GM21786 (cell line): ENCODE data around the gene MYO3B.
"Not testable (repeated sequence)": the region's sequence is repeated elsewhere in the genome, so short reads cannot be mapped to it uniquely, and the experiment has no call there.

Experiments
- ATAC-seq: cut with Tn5 transposase; IDR thresholded peaks from one replicate; pipeline ENCODE4 v1.9.1; 2021; ENCODE audit not compliant: unreplicated experiment

The MYO3B gene

DNA sequence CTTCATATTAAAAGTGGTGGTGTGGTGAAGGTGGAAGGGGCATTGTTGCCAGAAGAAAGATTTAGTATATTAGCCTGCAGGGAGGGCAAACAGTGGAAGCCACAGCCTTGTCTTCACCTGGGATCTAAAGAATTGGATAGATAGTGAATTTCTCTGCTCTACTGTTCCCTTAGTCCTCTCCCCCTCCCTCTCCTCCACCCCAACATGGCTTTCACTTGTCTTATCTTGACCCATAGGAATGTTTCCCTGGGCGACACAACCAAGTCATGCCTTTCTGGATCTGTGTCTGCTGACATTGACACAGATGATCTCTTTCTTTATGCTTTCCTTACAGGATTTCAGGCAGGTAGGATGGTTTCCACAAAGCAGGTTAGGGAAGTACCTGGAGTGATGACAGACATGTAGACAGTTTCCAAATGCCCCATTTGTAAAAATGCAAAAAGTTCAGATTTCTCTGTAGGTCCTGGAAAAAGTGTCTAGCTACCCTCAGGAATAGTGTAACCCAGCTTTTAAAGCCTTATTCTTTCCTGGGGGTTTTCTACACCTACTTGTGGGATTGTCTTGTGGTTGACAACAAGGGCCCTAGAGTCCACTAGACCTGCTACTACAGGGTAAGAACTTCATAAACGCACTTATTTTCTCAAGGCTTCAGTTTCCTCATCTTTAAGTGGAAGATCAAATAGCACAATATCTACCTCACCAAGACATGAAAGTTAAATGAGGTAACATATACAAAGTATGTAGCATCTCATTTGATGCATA lies 353.0 kb downstream of the MYO3B start:
- no peak for ATAC-seq

DNA sequence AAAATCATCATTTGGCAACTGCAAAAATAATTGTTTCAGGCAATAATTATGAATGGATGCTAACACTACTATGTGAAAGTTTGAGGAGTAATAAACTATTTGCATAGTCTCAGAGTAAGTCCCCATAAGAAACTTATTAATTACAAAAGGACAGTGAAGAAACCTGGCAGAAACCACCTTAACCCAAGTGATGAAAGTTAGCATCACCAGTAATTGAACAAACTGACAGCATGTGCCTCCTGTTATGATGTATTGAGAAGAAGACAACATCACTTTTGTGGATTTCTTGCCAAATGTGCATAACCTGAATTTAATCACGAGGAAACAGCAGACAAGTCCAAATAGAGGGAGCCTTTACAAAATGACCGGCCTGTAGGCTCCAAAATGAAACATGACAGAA lies 353.9 kb downstream of the MYO3B start:
- no peak for ATAC-seq

DNA sequence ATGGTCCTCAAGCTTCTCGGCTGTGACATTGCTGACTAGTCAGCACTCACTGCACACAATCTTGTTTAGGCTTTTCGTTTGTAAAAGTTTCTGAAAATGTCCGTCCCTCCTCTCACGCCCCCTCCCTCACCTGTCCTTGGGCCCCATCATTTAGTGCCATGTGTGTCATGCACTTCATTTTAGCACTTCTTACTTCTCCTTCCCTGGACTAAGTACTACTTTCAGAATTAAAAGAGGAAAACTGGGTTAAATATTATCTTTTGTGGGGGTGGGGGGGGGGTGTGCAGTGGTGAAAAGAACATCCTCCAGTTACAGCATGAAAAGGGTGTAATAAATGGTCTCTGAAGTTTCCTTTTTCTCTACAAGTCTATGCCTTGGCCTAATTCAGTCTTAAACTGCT lies 355.2 kb downstream of the MYO3B start:
- peak; percentile 66 for ATAC-seq

DNA sequence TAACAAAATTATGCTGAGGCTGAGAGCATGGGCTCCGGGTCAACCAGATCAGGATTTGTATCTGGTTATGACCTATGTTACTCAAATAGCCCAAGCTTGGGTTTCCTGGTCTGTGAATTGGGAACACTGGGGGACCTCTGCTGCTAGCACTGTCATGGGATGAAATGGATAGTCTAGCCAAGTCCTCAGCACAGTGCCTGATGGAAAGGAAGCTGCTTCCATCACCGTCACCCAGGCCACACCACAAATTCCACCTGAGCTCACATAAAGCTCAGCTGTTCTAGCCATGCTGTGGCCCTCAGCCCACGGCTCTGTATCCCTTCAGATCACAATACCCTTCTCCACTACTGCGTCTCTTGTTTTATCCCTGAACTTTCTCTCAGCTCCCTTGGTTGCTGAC lies 357.6 kb downstream of the MYO3B start:
- ATAC-seq, result no peak

DNA sequence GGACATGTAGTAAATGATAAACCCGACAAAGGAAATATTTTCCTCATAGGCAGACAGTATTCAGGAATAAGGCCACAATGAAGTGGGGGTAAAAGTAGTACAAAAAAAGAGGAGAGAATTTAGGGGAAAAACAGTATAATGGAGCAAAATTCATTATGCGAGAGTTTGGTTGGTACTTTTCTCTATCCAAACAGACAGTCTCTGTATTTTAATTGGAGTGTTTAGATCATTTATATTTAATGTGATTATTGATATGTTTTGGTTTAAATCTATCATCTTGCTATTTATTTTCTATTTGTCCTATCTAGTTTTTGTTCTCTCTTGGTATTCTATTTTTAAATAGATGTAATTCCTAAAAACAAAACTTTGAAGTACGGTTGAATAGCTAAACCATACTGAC lies 366.9 kb downstream of the MYO3B start:
- no peak for ATAC-seq

DNA sequence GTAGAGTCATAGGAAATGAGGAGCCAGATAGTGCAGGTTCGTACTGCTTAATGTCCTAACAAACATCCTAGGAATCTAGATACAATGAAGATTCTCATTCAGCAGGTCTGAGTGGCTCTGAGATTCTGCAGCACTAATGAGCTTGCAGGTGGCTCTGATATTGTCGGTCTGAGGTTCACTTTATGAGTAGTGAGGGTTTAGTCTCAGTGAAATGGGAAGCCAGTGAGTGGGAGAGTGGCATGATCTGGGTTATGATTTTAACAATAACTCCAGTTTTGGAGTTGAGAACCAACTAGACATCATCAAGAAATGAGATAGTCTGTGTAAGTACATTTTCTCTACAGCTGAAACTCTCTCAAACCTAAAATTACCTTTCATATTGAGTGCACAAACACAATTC lies 370.4 kb downstream of the MYO3B start:
- no peak for ATAC-seq

DNA sequence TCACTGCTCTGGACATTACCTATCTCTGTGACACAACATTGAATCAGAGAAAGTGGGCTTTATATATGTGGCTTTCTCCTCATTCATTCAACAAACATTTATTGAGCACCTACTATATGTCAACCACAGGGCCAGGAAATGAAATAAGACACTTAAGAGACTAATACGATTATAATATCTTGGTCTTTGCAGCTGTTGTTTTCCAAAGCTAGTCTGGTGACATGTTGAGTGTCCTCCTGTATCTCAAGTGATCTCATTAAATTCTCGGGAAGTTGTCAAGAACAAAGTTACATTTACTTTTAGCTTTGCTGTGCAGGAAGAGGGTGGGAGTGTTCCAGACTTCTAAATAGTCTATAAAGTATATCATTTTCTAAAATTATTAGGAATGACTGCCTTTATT lies 372.6 kb downstream of the MYO3B start:
- no peak for ATAC-seq

DNA sequence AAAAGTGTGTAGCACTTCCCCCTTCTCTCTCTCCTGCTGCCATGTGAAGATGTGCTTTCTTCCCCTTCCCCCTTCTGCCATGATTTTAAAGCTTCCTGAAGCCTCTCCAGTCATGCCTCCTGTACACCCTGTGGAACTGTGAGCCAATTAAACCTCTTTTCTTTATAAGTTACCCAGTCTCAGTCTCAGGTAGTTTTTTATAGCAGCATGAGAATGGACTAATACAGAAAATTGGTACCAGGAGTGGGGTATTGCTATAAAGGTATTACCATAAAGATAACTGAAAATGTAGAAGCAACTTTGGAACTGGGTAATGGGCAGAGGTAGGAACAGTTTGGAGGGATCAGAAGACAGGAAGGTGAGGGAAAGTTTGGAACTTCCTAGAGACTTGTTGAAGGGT lies 374.0 kb downstream of the MYO3B start:
- not testable (repeated sequence) for ATAC-seq

DNA sequence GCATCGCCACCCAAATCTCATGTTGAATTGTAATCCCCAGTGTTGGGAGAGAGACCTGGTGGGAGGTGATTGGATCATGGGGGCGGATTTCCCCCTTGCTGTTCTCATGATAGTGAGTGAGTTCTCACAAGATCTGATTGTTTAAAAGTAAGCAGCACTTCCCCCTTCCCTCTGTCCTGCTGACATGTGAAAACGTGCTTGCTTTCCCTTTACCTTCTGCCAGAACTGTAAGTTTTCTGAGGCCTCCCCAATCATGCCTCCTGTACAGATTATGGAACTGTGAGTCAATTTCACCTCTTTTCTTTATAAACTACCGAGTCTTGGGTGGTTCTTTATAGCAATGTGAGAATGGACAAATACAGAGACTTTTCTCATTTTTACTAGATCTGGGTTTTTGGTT lies 375.8 kb downstream of the MYO3B start:
- no peak for ATAC-seq

DNA sequence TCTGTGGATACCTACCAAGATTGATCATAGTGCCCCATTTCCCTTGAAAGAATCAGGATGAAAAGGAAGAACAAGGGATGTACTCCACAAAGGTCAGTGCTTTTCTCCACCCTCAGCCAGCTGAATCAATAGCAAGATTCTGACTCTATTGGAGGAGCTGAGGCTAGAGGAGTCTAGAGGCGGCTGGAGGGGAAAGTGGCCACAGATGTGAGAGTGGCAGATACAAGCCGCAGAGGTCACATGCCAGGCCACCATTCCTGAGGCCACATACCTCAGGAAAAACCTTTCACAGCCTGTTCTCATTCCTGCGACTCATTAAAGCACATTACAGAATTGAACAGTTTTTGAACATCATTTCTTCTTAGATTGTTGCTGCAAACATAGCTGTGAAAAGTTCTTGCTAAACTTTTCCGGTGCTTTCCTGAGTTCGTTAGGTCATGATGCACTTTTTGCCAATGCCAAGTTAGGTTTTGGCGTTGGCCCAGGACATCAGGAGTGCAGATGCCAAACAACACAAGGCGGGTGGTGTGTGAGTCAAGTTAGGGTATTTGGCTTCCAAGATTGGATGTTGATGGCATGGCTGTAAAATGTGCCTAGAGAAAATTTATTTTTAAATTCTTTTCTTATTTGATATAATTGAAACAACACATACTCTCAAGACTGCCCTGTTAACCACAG lies 376.5 kb downstream of the MYO3B start:
- ATAC-seq, result no peak

DNA sequence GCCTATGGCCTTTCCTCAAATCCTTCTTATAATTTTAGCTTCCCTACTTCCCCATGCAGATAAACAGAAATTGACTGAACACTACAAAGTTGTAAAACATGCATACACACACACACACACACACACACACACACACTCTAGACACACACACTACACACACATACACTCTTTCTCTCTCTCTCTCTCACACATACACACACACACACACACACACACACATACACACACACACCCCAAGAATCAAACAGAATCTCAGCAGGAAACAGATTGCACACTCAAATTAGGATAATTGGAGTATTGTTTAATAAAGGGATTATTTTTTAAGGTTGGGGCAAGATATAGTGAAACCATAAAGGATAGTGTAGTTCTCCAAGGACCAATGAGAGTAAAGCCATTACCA lies 385.0 kb downstream of the MYO3B start:
- ATAC-seq, result no peak

DNA sequence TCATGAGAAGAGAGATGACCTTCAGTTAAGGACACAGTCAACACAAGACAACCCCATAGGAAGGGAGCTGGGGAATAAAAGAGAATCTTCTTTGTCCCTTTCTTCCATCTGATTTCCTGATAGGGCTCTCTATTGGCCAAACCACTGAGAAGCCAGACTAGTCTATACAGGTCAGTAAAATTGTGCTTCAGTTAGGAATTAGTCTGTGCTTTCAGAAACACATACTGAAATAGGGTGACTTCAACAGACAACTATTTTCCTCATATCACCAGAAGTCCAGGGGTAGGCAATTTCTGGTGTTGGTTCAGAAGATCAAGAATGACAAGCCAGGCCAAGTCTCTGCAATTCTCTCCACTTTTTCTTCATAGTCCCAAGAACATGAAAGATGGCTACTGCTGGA lies 385.5 kb downstream of the MYO3B start:
- no peak for ATAC-seq

DNA sequence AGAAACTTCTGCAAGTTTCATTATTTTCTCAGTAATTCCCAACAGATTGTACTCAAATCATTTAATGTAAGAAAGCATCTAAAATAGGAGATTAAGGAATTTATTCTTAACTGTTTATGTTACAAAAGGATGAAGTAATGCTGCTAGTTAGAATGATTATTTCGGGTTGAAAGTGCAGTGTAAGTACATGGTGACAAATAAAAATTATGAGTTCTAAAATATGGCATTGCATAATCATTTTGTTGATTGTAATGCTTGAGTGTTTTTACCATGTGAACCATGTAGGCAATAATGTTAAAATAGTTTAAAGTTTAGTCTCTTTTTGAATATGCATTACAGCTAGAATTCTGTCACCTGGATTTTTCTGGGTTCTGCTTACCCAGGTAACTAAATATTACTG lies 388.2 kb downstream of the MYO3B start:
- ATAC-seq, result no peak

DNA sequence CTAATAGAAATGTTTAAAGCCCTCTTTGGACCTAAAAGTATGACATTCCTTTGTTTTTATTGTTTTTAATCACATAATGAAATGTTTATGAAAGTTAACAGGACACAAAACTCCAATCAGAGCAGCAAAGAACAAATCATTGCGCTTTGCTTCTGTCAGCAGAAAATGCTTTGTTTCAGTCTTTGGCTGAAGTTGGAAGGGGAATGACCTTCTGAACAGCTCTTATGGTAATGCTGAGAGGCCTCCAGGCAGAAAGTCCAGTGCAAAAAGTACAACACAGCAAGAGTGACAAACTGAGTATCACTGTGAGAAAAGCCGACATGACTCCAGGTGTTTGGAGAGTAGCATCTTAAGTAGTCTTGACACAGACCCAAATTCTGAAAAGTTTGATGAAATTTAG lies 389.5 kb downstream of the MYO3B start:
- no peak for ATAC-seq

DNA sequence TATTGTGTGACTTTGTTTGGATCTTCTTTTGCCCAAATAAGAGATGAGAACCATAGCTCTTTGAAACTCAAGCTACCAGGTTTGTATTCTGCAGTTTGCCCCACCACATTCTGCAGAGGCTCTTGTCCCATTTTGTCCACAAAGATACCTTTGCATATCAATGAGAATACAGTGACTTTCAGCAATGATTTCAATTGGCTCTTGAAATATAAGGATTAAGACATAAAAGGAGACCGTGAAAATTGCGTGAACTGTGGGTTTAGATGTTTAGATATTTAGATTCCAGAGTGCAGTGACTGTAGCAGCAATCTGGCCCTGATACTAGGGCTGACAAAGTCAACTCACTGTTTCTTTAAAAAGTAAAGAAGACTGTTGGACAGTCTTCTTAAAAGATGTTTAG lies 390.6 kb downstream of the MYO3B start:
- no peak for ATAC-seq

DNA sequence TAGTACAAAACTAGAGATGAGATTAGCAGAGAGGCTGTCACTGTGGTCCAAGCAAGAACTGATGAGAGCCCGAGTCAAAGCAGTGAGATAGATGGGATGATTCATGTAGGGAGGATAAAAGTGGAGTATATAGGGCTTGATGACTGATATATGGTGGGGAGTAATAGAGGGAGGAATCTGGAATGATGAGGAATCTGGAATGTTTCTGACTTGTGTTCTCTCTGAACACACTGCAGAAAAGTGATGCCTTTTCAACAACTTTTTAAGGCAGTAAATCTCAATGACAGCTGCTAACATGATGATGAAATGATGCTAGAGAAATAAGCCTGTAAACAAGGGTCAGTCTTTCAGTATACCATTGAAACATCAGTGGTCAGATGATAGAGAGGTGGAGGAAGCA lies 393.7 kb downstream of the MYO3B start:
- no peak for ATAC-seq

DNA sequence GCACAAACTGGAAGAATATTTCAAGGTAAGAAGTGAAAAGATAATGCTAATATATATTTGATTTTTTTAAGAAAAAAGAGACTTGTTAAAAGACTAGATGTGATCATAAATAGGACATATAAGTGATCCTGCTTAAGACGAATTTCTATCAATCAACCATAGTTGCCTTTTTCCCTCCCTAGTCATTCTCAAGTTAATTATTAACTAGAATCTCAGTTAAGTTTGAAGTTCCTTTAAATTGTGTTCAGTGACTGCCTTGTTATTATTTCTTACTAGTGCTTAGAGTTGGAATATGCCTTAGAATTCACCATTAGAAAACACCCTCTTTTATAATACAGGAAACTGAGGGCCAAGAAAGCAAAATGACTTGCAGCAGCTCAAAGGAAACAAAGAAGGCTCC lies 395.7 kb downstream of the MYO3B start:
- ATAC-seq, result no peak

DNA sequence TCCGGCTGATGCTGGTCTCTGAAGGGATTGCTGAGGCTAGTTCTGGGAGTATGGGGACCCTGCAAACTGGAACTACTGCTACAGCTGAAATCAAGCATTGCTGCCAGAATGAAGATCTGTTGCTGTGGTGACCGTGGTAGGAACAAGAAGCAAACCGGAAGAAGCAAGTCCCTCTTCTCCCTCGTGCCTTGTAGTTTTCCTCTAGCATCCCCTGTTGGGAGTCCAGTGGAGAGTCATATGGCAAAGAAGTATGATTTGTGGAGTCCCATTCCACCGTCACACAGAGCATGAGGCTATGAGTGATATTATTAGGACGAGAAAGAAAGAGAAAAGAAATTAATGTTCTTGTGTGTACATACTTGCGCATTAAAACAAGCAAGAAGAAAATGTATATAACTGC lies 398.3 kb downstream of the MYO3B start:
- ATAC-seq, result no peak

DNA sequence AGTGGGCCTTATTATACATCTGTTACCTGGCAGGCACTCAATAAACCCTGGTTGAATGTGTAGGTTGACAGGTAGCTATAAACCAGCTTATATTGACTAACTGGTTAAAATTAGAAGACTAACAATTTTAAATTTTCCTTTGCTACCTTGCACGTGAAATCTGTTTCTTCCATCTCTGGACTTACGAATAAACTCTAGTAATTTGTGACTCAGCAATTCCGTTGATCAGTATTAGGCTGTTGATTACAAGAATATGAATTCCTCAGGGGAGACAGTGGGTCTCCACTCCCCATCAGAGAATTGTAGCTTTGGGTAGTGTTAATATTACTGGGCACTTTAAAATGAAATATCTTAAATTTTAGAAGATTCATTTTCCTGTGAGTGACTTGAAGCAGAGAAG lies 399.4 kb downstream of the MYO3B start:
- ATAC-seq, result no peak

DNA sequence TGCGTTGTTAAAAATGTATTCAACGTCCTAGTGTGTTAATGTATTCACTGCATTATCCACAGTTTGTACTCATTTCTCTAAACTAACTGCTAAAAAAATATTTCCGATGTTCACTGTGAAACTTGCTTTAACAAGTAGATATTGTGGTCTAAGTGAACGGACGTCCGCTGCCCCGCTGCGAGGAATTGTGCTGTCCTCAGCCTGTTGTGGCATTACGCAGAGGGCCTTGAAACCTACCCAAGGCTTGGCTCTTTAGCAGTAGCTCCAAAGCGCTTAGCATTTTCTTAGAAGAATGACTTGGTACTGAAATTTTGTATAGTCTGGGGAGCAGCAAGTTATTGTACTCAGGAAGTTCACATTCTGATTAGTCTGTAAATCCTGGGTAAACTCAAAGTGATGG lies 400.7 kb downstream of the MYO3B start:
- ATAC-seq, result no peak

DNA sequence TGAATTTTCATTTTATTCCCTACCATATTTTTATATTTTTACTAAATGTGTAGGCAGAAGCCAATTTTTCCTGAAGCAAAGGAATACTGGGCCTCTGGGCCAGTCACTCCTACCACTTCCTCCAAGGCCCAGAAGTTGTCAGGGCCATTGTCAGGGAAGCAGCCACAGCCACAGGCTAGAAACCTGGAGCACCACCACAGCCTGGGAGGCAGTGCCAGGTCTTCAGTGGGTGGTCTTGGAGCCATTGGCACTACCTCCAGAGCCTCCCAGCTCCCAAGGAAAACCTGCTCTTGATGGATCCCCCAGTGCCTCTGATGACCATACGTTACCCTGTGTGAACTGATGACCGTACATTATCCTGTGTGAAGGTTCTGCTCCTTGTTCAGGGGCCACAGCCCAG lies 401.6 kb downstream of the MYO3B start:
- ATAC-seq, result no peak

DNA sequence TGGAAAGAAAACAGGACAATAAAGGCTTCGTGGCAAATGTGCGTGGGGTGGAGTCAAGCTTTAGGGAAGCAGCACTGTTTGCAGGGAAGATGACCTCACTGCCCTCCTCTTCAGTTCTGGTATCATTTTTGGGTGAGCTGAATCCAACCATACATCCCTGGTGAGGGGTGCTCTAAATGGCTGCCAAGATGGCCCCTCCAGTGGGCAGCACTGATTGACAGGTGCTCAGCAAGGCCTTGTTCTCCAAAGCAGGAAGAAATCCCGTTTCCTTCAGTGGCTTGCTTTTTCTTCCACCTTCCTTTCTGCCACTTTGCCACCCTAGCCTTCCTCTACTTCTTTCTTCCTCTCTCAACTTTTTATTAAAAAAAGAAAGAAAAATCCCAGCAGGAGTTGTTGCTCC lies 404.4 kb downstream of the MYO3B start:
- no peak for ATAC-seq
